ENCODE measurements around the gene PPP2R2D.
"Not testable (repeated sequence)": the region's sequence is repeated elsewhere in the genome, so short reads cannot be mapped to it uniquely, and the experiment has no call there.

Gene PPP2R2D

GRCh38 chr10:131977323-131978096 lies 76.7 kb downstream of the PPP2R2D start:
- no peak for DNase-seq (ENCODE audit: low spot score)

- no peak for DNase-seq (ENCODE audit: low spot score)
These were observed 77.6 kb downstream of the PPP2R2D start for GRCh38 chr10:131978366-131978765.

- no peak for DNase-seq (ENCODE audit: low spot score)
These were observed 78.0 kb downstream of the PPP2R2D start for GRCh38 chr10:131978851-131979250.

GRCh38 chr10:131979336-131979735 lies 78.5 kb downstream of the PPP2R2D start:
- DNase-seq (ENCODE audit: low spot score), result no peak

- DNase-seq (ENCODE audit: low spot score), result peak; percentile 53
These were observed 79.0 kb downstream of the PPP2R2D start for GRCh38 chr10:131979821-131980270.

GRCh38 chr10:131980321-131980720 lies 79.5 kb downstream of the PPP2R2D start:
- no peak for DNase-seq (ENCODE audit: low spot score)

GRCh38 chr10:131980761-131981428 lies 80.1 kb downstream of the PPP2R2D start:
- peak; percentile 63 for DNase-seq (ENCODE audit: low spot score)

- DNase-seq (ENCODE audit: low spot score), result peak; percentile 98
These were observed 80.8 kb downstream of the PPP2R2D start, which contains the start of gene BNIP3 for GRCh38 chr10:131981429-131982184. BNIP3 (minus strand) TSS chr10:131981923; CDS start chr10:131981806, 117 bp downstream.

- DNase-seq (ENCODE audit: low spot score), result no peak
These were observed 81.5 kb downstream of the PPP2R2D start for GRCh38 chr10:131982185-131982756.

GRCh38 chr10:131982796-131983195 lies 82.0 kb downstream of the PPP2R2D start:
- DNase-seq (ENCODE audit: low spot score), result no peak

GRCh38 chr10:131983780-131984179 lies 83.0 kb downstream of the PPP2R2D start:
- DNase-seq (ENCODE audit: low spot score), result no peak

- DNase-seq (ENCODE audit: low spot score), result not testable (repeated sequence)
These were observed 86.0 kb downstream of the PPP2R2D start for GRCh38 chr10:131986851-131987250.

GRCh38 chr10:131987301-131987700 lies 86.5 kb downstream of the PPP2R2D start:
- not testable (repeated sequence) for DNase-seq (ENCODE audit: low spot score)

GRCh38 chr10:131987786-131988185 lies 87.0 kb downstream of the PPP2R2D start:
- not testable (repeated sequence) for DNase-seq (ENCODE audit: low spot score)

- no peak for DNase-seq (ENCODE audit: low spot score)
These were observed 90.9 kb downstream of the PPP2R2D start for GRCh38 chr10:131991726-131992125.

GRCh38 chr10:131993275-131993674 lies 92.5 kb downstream of the PPP2R2D start:
- no peak for DNase-seq (ENCODE audit: low spot score)

GRCh38 chr10:131994435-131994834 lies 93.6 kb downstream of the PPP2R2D start:
- no peak for DNase-seq (ENCODE audit: low spot score)

GRCh38 chr10:131996466-131997365 lies 95.9 kb downstream of the PPP2R2D start:
- DNase-seq (ENCODE audit: low spot score), result no peak

GRCh38 chr10:131997366-131998049 lies 96.7 kb downstream of the PPP2R2D start:
- peak; percentile 75 for DNase-seq (ENCODE audit: low spot score)

- DNase-seq (ENCODE audit: low spot score), result no peak
These were observed 97.4 kb downstream of the PPP2R2D start for GRCh38 chr10:131998050-131998844.
